NCI-H82 (cell line): ENCODE measurements around the gene WNT9A.

Experiments used
- DNase-seq: peaks from one replicate; lab custom pipeline; 2025; lab: John Stamatoyannopoulos, UW

Gene WNT9A

GRCh38 chr1:227910511-227911153 lies 37.1 kb downstream of the WNT9A start:
- no peak for DNase-seq

- DNase-seq, result peak; percentile 59
Measured at GRCh38 chr1:227909923-227910328, 37.8 kb downstream of the WNT9A start.

- DNase-seq, result no peak
Measured at GRCh38 chr1:227909188-227909587, 38.5 kb downstream of the WNT9A start.

- no peak for DNase-seq
Measured at GRCh38 chr1:227908359-227908758, 39.4 kb downstream of the WNT9A start.

- DNase-seq, result no peak
Measured at GRCh38 chr1:227907439-227908015, 40.2 kb downstream of the WNT9A start.

GRCh38 chr1:227906550-227907071 lies 41.1 kb downstream of the WNT9A start:
- DNase-seq, result no peak

GRCh38 chr1:227905573-227906487 lies 41.9 kb downstream of the WNT9A start:
- peak; percentile 34 for DNase-seq

- DNase-seq, result no peak
Measured at GRCh38 chr1:227904541-227905335, 43.0 kb downstream of the WNT9A start.

GRCh38 chr1:227903614-227904501 lies 43.9 kb downstream of the WNT9A start:
- no peak for DNase-seq

GRCh38 chr1:227903061-227903521 lies 44.6 kb downstream of the WNT9A start:
- no peak for DNase-seq

- DNase-seq, result no peak
Measured at GRCh38 chr1:227902641-227902990, 45.1 kb downstream of the WNT9A start.

GRCh38 chr1:227901906-227902640 lies 45.7 kb downstream of the WNT9A start:
- DNase-seq, result peak; percentile 41

GRCh38 chr1:227901239-227901905 lies 46.4 kb downstream of the WNT9A start:
- DNase-seq, result no peak

- DNase-seq, result no peak
Measured at GRCh38 chr1:227900571-227901051, 47.1 kb downstream of the WNT9A start.

- no peak for DNase-seq
Measured at GRCh38 chr1:227899820-227900449, 47.8 kb downstream of the WNT9A start.

- DNase-seq, result no peak
Measured at GRCh38 chr1:227899141-227899819, 48.5 kb downstream of the WNT9A start.

GRCh38 chr1:227898502-227899140 lies 49.1 kb downstream of the WNT9A start:
- no peak for DNase-seq
